Stimulated activated CD4-positive, alpha-beta T cell treated with anti-CD3 and anti-CD28 coated beads, TNF-alpha, amount 100 ng/mL, for 24 hours (primary cell): ENCODE results near the gene CEACAM20.
"Not testable (repeated sequence)": the region's sequence is repeated elsewhere in the genome, so short reads cannot be mapped to it uniquely, and the experiment has no call there.

Experiments
- DNase-seq, 3 experiments: peaks; one replicate each; pipeline ENCODE4 v3.0.0-alpha.2; 2020; ENCODE audit warnings: low read depth in 3 of 3

CEACAM20 gene

GRCh38 chr19:44476559-44477408, 52.7 kb downstream of the CEACAM20 start:
- no peak for DNase-seq

GRCh38 chr19:44468730-44469129, 60.7 kb downstream of the CEACAM20 start:
- DNase-seq, result not testable (repeated sequence)

DNA sequence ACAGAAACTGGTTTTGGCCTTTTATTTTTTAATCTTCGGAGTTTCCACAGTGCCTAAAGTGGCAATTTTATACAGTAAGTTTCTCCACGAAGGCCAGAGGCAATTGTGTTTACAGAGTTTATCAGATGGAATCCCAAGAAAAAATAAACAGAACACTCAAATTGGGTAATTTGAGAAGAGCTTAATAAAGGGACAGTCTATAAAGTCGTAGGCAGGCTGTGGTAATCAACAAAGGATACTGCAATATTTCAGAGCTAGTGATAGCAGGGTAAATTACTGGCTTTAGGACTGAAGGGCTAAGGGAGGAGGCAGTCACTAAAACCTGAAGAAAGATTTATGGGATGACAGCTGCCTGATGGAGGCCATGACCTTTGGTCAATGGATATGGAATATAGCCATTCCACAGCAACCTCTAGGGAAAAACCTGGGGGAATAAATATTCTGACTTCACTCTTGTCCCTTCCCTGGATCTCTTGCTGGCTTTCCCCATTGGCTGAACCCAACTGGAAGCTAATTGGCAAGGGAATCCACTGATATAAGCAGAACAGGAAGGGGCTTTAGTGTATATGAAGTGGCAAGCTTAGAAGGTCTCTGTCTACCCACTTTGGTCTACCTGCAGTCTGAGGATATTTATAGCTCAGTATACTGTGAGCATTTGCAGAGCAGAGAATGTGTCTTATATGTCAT, 66.7 kb downstream of the CEACAM20 start:
- DNase-seq, result not testable (repeated sequence)
